Stimulated activated CD8-positive, alpha-beta memory T cell treated with anti-CD3 and anti-CD28 coated beads, Interleukin-2, amount 100 ng/mL, for 1 hour (primary cell): ENCODE data around the gene HNRNPH1.

Source experiments
- DNase-seq, 2 donors: peaks; one replicate each; pipeline ENCODE4 v3.0.0-alpha.2; 2020; ENCODE audit warnings: low read depth in 2 of 2

Gene HNRNPH1

GRCh38 chr5:179621551-179622214, 1.8 kb downstream of the HNRNPH1 start:
- DNase-seq: no peak

GRCh38 chr5:179620703-179621350, 2.6 kb downstream of the HNRNPH1 start:
- DNase-seq: no peak

GRCh38 chr5:179620293-179620692, 3.2 kb downstream of the HNRNPH1 start:
- no peak for DNase-seq

GRCh38 chr5:179619776-179620175, 3.7 kb downstream of the HNRNPH1 start:
- no peak for DNase-seq

- DNase-seq: no peak
These were observed 4.4 kb downstream of the HNRNPH1 start for GRCh38 chr5:179618923-179619554.

- DNase-seq: no peak
These were observed 5.5 kb downstream of the HNRNPH1 start for GRCh38 chr5:179617930-179618329.

GRCh38 chr5:179616002-179616594, 7.4 kb downstream of the HNRNPH1 start:
- no peak for DNase-seq

GRCh38 chr5:179615203-179615602, 8.3 kb downstream of the HNRNPH1 start:
- DNase-seq: no peak

GRCh38 chr5:179614745-179615144, 8.7 kb downstream of the HNRNPH1 start:
- DNase-seq: no peak

GRCh38 chr5:179613460-179614071, 9.9 kb downstream of the HNRNPH1 start:
- no peak for DNase-seq

- no peak for DNase-seq
These were observed 10.7 kb downstream of the HNRNPH1 start for GRCh38 chr5:179612577-179613459.

- no peak for DNase-seq
These were observed 12.6 kb downstream of the HNRNPH1 start for GRCh38 chr5:179610903-179611265.

- DNase-seq: no peak
These were observed 13.2 kb downstream of the HNRNPH1 start for GRCh38 chr5:179610109-179610902.

GRCh38 chr5:179609834-179610108, 13.7 kb downstream of the HNRNPH1 start:
- DNase-seq: no peak

- DNase-seq: no peak
These were observed 15.3 kb downstream of the HNRNPH1 start for GRCh38 chr5:179608131-179608581.

- no peak for DNase-seq
These were observed 16.1 kb downstream of the HNRNPH1 start for GRCh38 chr5:179607160-179607931.

- DNase-seq: no peak
These were observed 16.6 kb downstream of the HNRNPH1 start for GRCh38 chr5:179606910-179607159.

- DNase-seq: no peak
These were observed 17.2 kb downstream of the HNRNPH1 start for GRCh38 chr5:179606071-179606909.
